Neural crest cell (in vitro differentiated cells): Measurements from ENCODE around the gene ULK2. TPM values are rescaled to one million over a fixed set of nuclear protein-coding genes. Genes with fewer than 3 reads are reported as not detected.
"Not testable (repeated sequence)": the region's sequence is repeated elsewhere in the genome, so short reads cannot be mapped to it uniquely, and the experiment has no call there.

Experiments used
- DNase-seq: peaks from one replicate; pipeline ENCODE4 v3.0.0; 2021; ENCODE audit warnings: low read depth, mixed read lengths, low spot score
- H3K27ac Mint-ChIP-seq: one replicate; pipeline ENCODE4 v1.8.0; 2021; ENCODE audit warnings: mild to moderate bottlenecking, mixed read lengths; ENCODE audit not compliant: unreplicated experiment
- H3K27me3 Mint-ChIP-seq: 2 replicates; pipeline ENCODE4 v1.8.0; 2021; ENCODE audit warnings: low read depth, mild to moderate bottlenecking, mixed read lengths
- H3K36me3 Mint-ChIP-seq: 2 replicates; pipeline ENCODE4 v1.8.0; 2021; ENCODE audit warnings: low read depth, mild to moderate bottlenecking, mixed read lengths
- H3K4me1 Mint-ChIP-seq: 2 replicates; pipeline ENCODE4 v1.8.0; 2021; ENCODE audit warnings: mixed read lengths
- H3K4me3 Mint-ChIP-seq: one replicate; pipeline ENCODE4 v1.8.0; 2021; ENCODE audit warnings: mild to moderate bottlenecking, mixed read lengths
- H3K9me3 Mint-ChIP-seq: 2 replicates; pipeline ENCODE4 v1.8.0; 2021; ENCODE audit warnings: mixed read lengths
- total RNA-seq: library from RNA; stranded (reverse); gene quantifications from 2 replicates; pipeline ENCODE4 v1.2.1, GENCODE V29; 2021
- TF ChIP-seq, protein P1 (sequence below): fragments of 200-600 bp; sonication (generic); conservative IDR thresholded peaks from 2 replicates; pipeline ENCODE4 v1.5.0; 2021; ENCODE audit warnings: antibody characterized with exemption, mild to moderate bottlenecking

Gene ULK2
- total RNA-seq, 1 donor from 2014 or later, result 30.7 TPM

DNA sequence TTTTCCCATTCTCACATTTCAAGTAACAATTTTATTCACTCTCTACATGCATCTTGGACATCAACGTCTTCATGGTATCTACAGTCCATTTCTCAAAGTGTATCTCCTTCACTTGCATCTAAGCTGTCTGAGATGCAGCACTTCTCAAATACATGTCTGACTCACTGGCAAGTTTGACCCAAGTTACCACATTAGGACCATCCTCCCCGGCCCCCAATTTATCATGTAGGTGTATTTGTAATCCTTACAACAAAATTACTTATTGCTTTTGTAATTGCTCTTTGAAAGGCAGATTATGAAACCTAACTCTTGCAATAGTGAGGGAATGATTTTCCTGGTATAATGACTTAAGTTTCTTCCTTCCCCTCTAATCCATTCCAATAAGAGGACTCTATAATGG, 28.9 kb upstream of the ULK2 start:
- H3K4me3 Mint-ChIP-seq, result no peak overlapping the region
- H3K9me3 Mint-ChIP-seq, result no peaks in the 10 kb centered on the region
- H3K27me3 Mint-ChIP-seq, result no peaks in the 10 kb centered on the region
- H3K36me3 Mint-ChIP-seq, result peaks cover 3% of the 10 kb centered on the region
- DNase-seq, result no peak
- H3K4me1 Mint-ChIP-seq, result no peaks in the 10 kb centered on the region
- H3K27ac Mint-ChIP-seq, result no peak overlapping the region
- TF ChIP-seq, protein P1, sequence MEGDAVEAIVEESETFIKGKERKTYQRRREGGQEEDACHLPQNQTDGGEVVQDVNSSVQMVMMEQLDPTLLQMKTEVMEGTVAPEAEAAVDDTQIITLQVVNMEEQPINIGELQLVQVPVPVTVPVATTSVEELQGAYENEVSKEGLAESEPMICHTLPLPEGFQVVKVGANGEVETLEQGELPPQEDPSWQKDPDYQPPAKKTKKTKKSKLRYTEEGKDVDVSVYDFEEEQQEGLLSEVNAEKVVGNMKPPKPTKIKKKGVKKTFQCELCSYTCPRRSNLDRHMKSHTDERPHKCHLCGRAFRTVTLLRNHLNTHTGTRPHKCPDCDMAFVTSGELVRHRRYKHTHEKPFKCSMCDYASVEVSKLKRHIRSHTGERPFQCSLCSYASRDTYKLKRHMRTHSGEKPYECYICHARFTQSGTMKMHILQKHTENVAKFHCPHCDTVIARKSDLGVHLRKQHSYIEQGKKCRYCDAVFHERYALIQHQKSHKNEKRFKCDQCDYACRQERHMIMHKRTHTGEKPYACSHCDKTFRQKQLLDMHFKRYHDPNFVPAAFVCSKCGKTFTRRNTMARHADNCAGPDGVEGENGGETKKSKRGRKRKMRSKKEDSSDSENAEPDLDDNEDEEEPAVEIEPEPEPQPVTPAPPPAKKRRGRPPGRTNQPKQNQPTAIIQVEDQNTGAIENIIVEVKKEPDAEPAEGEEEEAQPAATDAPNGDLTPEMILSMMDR, result no peak

DNA sequence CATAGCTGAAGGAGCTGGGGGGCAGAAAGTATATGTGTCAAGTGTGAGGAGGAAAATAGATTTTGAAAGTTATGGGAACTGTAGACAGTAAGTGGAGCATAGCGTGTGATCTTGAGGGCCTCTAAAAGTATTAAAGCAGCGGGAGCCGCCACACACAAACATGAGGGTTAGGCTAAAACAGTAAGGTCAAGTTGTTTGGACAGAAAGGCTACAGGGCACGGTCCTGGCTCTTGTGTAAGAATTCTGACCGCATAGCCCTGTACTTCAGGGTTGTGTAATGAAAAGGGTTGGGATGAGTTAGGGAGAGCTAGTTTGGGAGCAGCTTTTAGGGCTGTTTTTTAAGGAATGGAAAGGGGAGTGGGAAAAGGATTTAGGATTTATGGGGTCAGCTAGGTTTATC, 22.8 kb upstream of the ULK2 start:
- not testable (repeated sequence) for H3K27ac Mint-ChIP-seq

DNA sequence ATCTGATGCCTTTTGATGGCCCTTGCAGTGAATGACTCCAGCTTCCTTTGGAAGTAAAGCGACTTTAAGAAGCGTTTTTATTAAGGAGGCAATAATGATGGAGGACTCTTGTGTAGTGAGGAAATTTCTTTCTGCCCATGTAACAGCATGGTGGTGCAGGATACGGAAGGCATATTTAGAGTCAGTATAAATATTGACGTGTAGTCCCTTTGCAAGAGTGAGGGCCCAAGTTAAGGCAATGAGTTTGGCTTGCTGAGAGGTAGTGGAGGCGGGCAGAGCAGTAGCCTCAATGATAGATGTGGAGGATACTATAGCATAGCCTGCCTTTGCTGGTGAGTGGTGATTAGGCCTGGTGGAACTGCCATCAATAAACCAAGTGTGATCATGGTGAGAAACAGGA, 22.3 kb upstream of the ULK2 start:
- H3K27me3 Mint-ChIP-seq, H3K9me3 Mint-ChIP-seq, H3K27ac Mint-ChIP-seq, H3K4me3 Mint-ChIP-seq, H3K36me3 Mint-ChIP-seq, DNase-seq, H3K4me1 Mint-ChIP-seq: not testable (repeated sequence)

More for the DNA sequence above, 22.8 kb upstream of the ULK2 start:
- H3K4me3 Mint-ChIP-seq, H3K27me3 Mint-ChIP-seq, H3K36me3 Mint-ChIP-seq, DNase-seq, H3K4me1 Mint-ChIP-seq, H3K9me3 Mint-ChIP-seq: not testable (repeated sequence)

DNA sequence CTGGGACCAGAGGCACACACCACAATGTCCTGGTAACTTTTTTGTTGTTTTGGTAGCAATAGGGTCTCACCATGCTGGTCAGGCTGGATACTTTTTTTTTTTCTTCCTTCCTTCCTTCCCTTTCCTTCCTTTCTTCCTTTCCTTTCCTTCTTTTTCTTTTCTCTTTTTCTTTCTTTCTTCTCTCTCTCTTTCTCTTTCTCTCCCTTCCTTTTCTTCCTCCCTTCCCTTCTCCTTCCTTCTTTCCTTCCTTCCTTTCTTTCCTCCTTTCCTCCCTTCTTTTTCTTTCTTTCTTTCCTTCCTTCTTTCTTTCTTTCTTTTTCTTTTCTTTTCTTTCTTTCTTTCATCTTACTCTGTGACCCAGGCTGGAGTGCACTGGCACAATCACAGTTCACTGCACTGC, 18.4 kb upstream of the ULK2 start:
- TF ChIP-seq, protein P1, result no peak
- no peaks in the 10 kb centered on the region for H3K4me1 Mint-ChIP-seq
- no peaks in the 10 kb centered on the region for H3K9me3 Mint-ChIP-seq
- H3K4me3 Mint-ChIP-seq, result no peak overlapping the region
- H3K27me3 Mint-ChIP-seq, result no peaks in the 10 kb centered on the region
- H3K36me3 Mint-ChIP-seq, result no peaks in the 10 kb centered on the region
- no peak overlapping the region for H3K27ac Mint-ChIP-seq
- DNase-seq, result no peak

DNA sequence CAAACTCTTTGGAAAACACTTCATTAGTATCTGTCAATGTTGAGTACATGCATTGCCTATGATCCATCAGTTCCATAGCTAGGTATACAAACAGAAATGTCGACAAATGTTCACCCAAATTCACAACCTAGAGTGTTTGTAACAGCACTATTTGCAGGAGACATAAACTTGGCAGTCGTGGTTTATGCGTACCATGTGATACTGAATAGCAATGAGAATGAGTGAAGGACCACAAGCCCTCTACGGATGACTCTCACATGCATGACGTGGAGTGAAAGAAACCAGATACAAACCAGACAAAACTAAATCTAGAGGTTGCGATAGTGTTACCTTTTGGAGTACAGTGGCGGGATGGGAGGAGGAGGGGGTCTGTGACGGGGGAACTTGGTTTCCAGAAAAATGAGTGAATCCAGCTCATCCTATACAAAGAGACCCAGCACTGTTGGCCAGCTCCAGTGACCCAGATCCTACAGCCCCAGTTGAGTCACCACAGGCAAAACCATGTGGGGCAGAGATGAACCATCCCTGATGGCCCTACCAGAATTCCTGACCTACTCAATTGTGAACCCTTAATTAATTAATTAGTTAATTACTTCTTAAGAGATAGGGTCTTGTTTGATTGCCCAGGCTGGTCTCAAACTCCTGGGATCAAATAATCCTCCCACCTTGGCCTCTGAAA, 15.9 kb upstream of the ULK2 start:
- no peaks in the 10 kb centered on the region for H3K27me3 Mint-ChIP-seq
- no peaks in the 10 kb centered on the region for H3K36me3 Mint-ChIP-seq
- H3K9me3 Mint-ChIP-seq, result no peaks in the 10 kb centered on the region
- H3K27ac Mint-ChIP-seq, result no peak overlapping the region
- H3K4me1 Mint-ChIP-seq, result no peaks in the 10 kb centered on the region
- TF ChIP-seq, protein P1, result no peak
- H3K4me3 Mint-ChIP-seq, result no peak overlapping the region
- no peak for DNase-seq

DNA sequence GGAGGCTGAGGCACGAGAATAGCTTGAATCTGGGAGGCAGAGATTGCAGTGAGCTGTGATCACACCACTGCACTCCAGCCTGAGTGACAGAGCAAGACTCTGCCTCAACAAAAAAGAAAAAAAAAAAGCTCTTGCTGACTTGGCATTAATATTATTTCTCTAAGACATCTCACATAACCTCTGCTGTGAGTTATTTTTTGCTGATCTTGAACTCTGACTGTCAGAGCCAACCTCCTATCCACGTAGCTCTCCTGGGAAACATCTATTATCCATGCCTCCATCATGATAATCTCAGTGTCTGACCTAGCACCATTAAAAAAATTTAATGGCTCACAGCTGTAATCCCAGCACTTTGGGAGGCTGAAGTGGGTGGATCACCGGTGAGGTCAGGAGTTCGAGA, 12.7 kb upstream of the ULK2 start:
- no peaks in the 10 kb centered on the region for H3K9me3 Mint-ChIP-seq
- H3K4me1 Mint-ChIP-seq, result no peaks in the 10 kb centered on the region
- H3K36me3 Mint-ChIP-seq, result no peaks in the 10 kb centered on the region
- no peak for DNase-seq
- no peak overlapping the region for H3K4me3 Mint-ChIP-seq
- H3K27me3 Mint-ChIP-seq, result no peaks in the 10 kb centered on the region
- TF ChIP-seq, protein P1, result no peak
- H3K27ac Mint-ChIP-seq, result no peak overlapping the region
